ENCODE results near the gene RABGAP1.
A peak's percentile ranks its signal among the peaks of the same experiment; 100 is the strongest.
"Not testable (repeated sequence)": the region's sequence is repeated elsewhere in the genome, so short reads cannot be mapped to it uniquely, and the experiment has no call there.

Gene RABGAP1

DNA sequence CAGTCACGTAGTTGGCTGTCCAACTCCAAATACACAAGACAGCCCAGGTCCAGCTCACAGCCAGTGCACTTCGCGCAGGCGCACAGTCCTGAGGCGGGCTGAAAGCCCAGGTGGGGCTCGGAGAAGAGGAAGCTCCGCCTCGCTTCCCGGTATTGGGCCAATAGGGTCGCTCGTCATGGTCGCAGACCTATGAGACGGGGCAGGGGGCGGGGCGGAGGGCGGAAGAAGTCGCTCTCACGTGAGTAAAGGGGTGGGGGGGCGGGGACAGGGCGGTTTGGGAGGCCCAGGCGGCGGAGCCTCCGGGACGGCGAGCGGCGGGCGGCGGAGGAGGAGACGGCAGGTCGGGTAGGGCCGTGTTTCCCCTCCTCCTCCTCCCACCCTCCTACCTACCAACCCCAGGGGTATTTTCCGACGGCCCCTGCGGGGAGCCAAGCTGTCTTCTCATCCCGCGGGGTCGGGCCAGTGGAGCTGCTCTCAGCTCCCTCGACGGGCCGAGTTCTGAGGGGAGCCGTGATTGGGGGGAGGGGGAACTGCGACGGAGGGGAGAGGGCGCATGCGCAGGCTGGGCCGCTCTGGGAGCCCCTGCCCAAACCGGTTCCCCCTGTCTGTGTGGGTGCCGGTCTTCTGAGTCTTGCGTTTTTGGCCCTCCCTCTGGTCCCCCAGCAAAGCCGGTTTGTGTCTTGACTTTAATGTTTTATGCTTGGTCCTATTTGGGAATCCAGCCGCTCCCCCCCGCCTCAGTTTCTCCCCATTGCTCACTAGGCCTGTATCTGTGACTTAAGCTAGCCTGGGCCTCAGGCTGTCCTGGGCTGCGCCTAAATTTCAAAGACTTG, at the start of gene RABGAP1:
TSS of gene RABGAP1 (plus strand) at position 272 of the 833 bp plus-strand sequence. CDS start 16,040 bp downstream, outside the sequence.
- Mint-ChIP-seq H3K9me3 (no peaks in the 10 kb centered on the region), H3K27me3 (no peaks in the 10 kb centered on the region), H3K4me1 (peaks cover 37% of the 10 kb centered on the region), H3K4me3 (peak within 1 kb of the TSS; percentile 91), H3K27ac (peak within 1 kb of the TSS; percentile 87), H3K36me3 (ENCODE audit: low read depth) (peaks cover 6% of the 10 kb centered on the region)
- DNase-seq (peak; percentile 98), ATAC-seq (peak; percentile 100)

DNA sequence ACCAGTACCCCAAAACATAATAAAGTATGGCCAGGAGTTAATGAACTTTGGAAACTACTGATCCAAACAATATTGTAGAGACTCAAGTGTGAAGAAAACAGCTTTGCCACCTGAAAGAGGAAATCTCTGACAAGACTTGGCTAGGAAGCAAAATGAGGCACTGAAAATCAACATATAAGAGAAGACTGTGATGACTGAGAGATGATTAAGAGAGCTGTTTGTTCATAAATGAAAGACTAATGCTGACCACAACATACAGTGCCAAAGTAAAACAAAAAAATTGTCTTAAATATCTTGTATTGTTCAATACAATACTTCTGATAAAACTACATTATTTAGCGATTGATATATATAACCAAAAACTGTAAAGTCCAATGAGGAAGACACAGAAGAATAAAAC, 42.9 kb upstream of the RABGAP1 start:
- Mint-ChIP-seq H3K27ac (peak overlapping the region; percentile 8), H3K9me3 (no peaks in the 10 kb centered on the region), H3K4me3 (no peak overlapping the region), H3K36me3 (ENCODE audit: low read depth) (peaks cover 21% of the 10 kb centered on the region), H3K27me3 (no peaks in the 10 kb centered on the region), H3K4me1 (peaks cover 46% of the 10 kb centered on the region)
- no peak for DNase-seq
- no peak for ATAC-seq

DNA sequence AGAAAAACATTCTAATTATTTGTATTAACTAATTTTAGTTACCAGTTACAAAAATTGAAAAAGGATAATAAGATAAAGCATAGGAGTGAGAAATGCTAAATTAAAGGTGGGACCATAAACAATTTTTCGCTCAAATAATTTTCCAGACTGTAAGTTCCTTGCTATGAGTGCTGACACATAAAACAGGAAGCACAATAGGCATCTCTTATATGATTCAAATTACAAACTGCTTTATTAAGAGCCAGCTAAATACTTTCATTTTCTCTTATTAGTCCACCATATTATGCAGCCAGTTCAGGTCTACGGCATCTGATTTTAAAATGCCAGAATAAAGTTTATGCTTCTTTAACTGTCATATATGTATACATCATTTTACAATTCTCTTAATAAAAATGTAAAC, 40.0 kb upstream of the RABGAP1 start:
- Mint-ChIP-seq H3K27me3 (no peaks in the 10 kb centered on the region), H3K36me3 (ENCODE audit: low read depth) (peaks cover 19% of the 10 kb centered on the region), H3K4me3 (peak overlapping the region; percentile 93), H3K4me1 (peaks cover 53% of the 10 kb centered on the region), H3K9me3 (no peaks in the 10 kb centered on the region), H3K27ac (peak overlapping the region; percentile 11)
- ATAC-seq: no peak
- no peak for DNase-seq

DNA sequence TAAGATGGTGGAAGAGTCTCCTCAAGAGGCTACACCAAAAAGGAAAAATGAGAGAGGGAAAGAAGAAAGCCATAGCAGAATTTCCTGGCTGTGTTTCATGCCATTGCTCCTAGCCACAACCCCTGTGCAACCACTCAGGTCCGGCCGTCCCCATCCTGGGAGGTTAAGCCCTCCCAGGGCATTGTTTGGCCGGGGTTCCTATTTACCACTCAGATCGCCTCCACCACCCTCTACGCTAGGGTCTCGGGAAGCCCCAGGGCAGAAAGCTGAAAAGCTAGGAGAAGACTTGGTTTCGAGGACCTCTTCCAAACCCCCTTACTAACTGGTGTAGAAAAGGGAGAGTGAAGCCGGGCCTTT, 36.4 kb upstream of the RABGAP1 start:
- Mint-ChIP-seq H3K9me3 (no peaks in the 10 kb centered on the region), H3K36me3 (ENCODE audit: low read depth) (peaks cover 15% of the 10 kb centered on the region), H3K27me3 (no peaks in the 10 kb centered on the region), H3K4me1 (peaks cover 39% of the 10 kb centered on the region), H3K4me3 (peak overlapping the region; percentile 93), H3K27ac (peak overlapping the region; percentile 90)
- ATAC-seq (peak; percentile 21), DNase-seq (peak; percentile 44)

DNA sequence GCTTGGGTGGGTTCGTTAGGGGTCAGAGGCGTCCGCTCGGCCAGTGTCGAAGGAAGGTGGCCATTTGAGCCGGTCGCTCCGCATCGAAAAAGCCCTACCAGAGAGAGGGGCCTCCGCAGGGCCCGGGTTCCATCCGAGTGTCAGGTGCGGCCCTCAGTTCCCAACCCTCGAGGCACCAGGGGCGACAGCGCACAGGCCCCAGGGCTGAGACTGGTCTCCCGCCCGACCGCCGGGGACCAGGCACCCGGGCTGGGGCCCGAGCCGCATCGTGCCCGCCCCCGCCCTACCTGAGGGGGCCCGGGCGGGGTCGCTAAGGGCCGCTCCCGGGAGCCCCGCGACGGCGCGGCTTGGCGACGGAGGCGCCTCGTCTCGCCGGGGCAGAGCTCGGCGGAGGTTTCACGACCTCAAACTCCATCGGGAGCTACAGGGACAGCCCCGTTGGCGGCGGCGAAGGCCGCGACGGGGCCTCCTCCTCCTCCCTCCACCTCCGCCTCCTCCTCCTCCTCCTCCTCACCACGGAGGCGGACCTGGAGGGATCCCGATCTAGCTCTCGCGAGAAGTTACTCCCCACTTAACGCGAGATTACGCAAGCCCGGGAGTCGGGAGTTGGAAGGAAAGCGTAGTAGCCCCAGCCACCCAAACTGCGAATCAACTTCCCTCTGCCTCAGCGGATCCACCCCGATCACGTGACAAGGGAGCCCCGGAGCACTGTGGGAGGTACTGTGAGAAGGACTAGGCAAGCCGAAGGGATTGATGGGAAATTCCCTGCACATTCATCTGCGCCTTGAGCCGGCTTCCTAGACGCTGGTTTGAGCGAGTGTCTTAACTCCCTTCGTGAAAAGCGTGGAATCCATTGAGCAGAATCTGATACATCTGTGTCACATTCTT, 35.8 kb upstream of the RABGAP1 start, which contains the start of gene RC3H2:
TSS of gene RC3H2 (minus strand) at position 537 of the 888 bp plus-strand sequence. CDS start 7,850 bp downstream, outside the sequence.
- Mint-ChIP-seq H3K27me3 (no peaks in the 10 kb centered on the region), H3K4me3 (peak within 1 kb of the TSS; percentile 93), H3K36me3 (ENCODE audit: low read depth) (peaks cover 18% of the 10 kb centered on the region), H3K9me3 (no peaks in the 10 kb centered on the region), H3K27ac (peak within 1 kb of the TSS; percentile 99), H3K4me1 (peaks cover 35% of the 10 kb centered on the region)
- DNase-seq (peak; percentile 94), ATAC-seq (peak; percentile 92)

DNA sequence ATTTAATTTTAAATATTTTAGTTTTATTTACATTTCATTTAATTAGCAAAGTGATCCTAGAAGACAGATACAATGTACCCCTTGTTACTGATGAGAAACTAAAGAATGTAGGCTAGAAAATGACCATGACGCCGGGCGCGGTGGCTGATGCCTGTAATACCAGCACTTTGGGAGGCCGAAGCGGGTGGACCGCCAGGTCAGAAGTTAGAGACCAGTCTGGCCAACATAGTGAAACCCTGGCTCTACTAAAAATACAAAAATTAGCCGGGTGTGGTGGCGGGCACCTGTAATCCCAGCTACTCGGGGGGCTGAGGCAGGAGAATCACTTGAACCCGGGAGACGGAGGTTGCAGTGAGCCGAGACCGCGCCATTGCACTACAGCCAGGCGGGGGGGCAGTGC, 34.7 kb upstream of the RABGAP1 start:
- not testable (repeated sequence) for DNase-seq, H3K9me3 Mint-ChIP-seq, H3K4me3 Mint-ChIP-seq, H3K27ac Mint-ChIP-seq, ATAC-seq, H3K27me3 Mint-ChIP-seq
- Mint-ChIP-seq H3K36me3 (ENCODE audit: low read depth) (peaks cover 24% of the 10 kb centered on the region), H3K4me1 (peaks cover 35% of the 10 kb centered on the region)

DNA sequence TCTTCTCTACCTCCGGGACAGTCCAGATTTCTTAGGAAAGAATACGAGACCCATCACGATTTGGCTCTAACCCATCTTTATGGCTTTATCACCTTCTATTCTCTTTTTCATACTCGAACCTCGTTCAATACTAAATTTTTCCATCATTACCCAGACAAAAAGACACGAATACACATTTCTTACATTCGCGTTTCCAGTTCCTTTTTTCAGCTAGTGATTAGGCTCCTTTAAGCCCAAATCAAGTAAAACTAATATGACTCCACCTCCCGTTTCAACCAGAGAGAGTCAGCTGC, 28.2 kb upstream of the RABGAP1 start:
- no peak for DNase-seq
- peaks cover 37% of the 10 kb centered on the region for H3K36me3 Mint-ChIP-seq (ENCODE audit: low read depth)
- no peak for ATAC-seq
- peaks cover 36% of the 10 kb centered on the region for H3K4me1 Mint-ChIP-seq
- no peaks in the 10 kb centered on the region for H3K27me3 Mint-ChIP-seq
- H3K9me3 Mint-ChIP-seq: no peaks in the 10 kb centered on the region
- peak overlapping the region; percentile 100 for H3K4me3 Mint-ChIP-seq
- H3K27ac Mint-ChIP-seq: peak overlapping the region; percentile 96

DNA sequence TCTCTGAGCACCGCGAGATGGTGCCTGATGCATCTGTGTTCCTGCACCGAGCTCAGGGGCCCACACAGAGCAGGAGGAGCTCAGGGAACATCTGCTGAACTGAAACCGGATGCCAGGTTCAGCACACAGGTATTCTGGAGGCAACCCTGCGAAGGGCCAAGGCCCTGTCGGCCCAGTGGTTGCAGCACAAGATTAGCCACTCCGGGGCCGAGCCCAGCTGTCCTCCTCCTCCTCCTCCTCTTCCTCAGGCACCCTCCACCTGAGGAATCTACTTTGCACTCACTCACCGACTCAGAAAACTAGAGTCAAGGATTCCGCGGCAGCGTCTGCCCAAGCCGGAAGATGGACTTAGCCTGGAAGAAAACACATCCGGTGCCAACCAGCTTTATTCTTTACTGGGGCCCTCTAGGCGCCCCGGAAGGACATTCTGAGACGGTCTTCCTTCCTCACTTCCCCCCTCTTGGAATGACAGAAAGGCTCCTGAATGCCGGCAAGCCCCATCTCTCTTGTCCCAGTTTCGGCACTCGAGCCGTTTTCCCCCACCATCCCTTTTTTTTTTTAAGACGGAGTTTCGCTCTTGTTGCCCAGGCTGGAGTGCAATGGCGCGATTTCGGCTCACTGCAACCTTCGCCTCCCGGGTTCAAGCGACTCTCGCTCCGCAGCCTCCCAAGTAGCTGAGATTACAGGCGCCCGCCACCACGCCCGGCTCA, 27.7 kb upstream of the RABGAP1 start, which contains the start of gene ZBTB6:
TSS of gene ZBTB6 (minus strand) at position 360 of the 710 bp plus-strand sequence. CDS start 1,251 bp downstream, outside the sequence.
- peak; percentile 69 for DNase-seq
- peak within 1 kb of the TSS; percentile 96 for H3K27ac Mint-ChIP-seq
- no peaks in the 10 kb centered on the region for H3K27me3 Mint-ChIP-seq
- peaks cover 32% of the 10 kb centered on the region for H3K36me3 Mint-ChIP-seq (ENCODE audit: low read depth)
- peaks cover 36% of the 10 kb centered on the region for H3K4me1 Mint-ChIP-seq
- no peaks in the 10 kb centered on the region for H3K9me3 Mint-ChIP-seq
- H3K4me3 Mint-ChIP-seq: peak within 1 kb of the TSS; percentile 100
- peak; percentile 98 for ATAC-seq

DNA sequence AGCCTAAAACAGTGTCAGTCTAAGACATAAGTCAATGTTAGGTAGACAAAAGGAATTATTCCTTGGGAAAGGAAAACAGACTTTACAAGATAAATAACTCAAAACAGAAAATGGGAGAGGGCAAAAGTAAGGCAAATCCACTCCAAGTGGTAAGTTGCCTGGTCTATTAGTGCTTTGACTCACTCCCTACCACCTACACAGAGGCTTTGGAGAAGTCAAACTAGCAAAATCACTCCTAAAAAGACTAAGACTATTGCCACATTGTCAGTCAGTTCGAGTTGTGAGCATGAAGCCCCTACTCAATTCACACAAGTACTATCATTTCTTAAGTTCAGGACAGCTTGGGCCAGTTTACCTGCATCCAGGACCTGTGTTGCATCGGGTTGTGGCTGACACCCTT, 22.5 kb upstream of the RABGAP1 start:
- no peaks in the 10 kb centered on the region for H3K27me3 Mint-ChIP-seq
- H3K4me3 Mint-ChIP-seq: no peak overlapping the region
- H3K36me3 Mint-ChIP-seq (ENCODE audit: low read depth): peaks cover 18% of the 10 kb centered on the region
- peaks cover 7% of the 10 kb centered on the region for H3K4me1 Mint-ChIP-seq
- no peak for ATAC-seq
- no peaks in the 10 kb centered on the region for H3K9me3 Mint-ChIP-seq
- no peak for DNase-seq
- no peak overlapping the region for H3K27ac Mint-ChIP-seq

DNA sequence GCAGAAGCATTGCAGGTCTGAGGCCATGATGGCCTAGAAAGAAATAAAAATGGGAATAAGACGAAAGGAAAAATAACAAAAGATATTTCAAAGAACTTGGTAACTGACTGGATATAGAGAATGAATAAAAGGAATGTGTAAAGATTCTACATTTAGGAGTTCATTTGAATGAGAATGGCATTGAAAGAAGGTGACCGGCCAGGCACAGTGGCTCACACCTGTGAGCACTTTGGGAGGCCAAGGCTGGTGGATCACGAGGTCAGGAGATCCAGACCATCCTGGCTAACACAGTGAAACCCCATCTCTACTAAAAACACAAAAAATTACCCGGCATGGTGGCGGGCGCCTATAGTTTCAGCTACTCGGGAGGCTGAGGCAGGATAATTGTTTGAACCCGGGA, 18.1 kb upstream of the RABGAP1 start:
- Mint-ChIP-seq H3K9me3 (no peaks in the 10 kb centered on the region), H3K27ac (no peak overlapping the region), H3K4me1 (peaks cover 6% of the 10 kb centered on the region), H3K4me3 (no peak overlapping the region), H3K27me3 (no peaks in the 10 kb centered on the region), H3K36me3 (ENCODE audit: low read depth) (peaks cover 18% of the 10 kb centered on the region)
- DNase-seq: no peak
- no peak for ATAC-seq

DNA sequence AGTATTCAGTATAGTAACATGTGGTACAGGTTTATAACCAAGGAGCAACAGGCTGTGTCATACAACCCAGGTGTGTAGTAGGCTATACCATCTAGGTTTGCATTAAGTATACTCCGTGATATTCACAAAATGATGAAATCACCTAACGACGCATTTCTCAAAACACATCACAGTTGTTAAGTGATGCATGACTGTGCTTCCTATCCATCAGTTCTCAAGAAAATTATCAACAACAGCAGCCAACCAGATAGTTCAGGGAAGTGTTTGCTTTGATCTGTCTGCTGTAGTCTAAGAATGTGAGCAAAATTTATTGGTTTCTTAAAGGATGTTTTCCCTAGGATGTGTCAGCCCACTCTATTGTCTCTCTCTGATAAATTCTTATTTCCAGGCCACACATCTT, 16.9 kb upstream of the RABGAP1 start:
- Mint-ChIP-seq H3K9me3 (no peaks in the 10 kb centered on the region), H3K4me1 (peaks cover 6% of the 10 kb centered on the region), H3K4me3 (no peak overlapping the region), H3K36me3 (ENCODE audit: low read depth) (peaks cover 18% of the 10 kb centered on the region), H3K27me3 (no peaks in the 10 kb centered on the region), H3K27ac (peak overlapping the region; percentile 45)
- ATAC-seq (no peak), DNase-seq (no peak)

DNA sequence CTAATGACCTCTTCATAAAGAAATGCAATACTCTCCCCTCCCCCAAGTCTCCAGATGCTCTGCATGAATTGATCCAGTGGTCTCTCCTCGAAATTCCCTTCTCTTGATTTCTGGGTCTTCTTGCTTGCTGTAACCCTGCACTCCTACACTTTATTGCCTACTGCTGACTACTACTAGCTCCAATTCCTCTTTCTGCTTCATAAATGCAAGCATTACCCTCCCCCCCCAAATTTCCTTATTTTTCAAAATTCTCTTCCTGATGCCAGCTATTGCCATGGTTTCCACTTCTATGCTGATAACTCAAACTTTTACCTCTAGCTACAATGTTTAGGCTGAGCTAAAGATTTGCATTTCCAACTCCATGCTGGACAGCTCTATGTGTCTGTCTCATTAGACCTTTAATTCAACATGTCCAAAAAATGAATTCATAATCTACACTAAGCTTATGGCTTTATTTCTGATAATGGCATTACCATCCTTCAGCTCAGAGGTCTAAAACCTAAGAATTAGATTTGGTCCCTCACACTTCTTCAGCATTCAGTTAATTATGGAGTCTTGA, 10.9 kb upstream of the RABGAP1 start:
- Mint-ChIP-seq H3K4me3 (no peak overlapping the region), H3K27me3 (no peaks in the 10 kb centered on the region), H3K36me3 (ENCODE audit: low read depth) (peaks cover 2% of the 10 kb centered on the region), H3K27ac (no peak overlapping the region), H3K4me1 (peaks cover 12% of the 10 kb centered on the region), H3K9me3 (no peaks in the 10 kb centered on the region)
- no peak for ATAC-seq
- no peak for DNase-seq

DNA sequence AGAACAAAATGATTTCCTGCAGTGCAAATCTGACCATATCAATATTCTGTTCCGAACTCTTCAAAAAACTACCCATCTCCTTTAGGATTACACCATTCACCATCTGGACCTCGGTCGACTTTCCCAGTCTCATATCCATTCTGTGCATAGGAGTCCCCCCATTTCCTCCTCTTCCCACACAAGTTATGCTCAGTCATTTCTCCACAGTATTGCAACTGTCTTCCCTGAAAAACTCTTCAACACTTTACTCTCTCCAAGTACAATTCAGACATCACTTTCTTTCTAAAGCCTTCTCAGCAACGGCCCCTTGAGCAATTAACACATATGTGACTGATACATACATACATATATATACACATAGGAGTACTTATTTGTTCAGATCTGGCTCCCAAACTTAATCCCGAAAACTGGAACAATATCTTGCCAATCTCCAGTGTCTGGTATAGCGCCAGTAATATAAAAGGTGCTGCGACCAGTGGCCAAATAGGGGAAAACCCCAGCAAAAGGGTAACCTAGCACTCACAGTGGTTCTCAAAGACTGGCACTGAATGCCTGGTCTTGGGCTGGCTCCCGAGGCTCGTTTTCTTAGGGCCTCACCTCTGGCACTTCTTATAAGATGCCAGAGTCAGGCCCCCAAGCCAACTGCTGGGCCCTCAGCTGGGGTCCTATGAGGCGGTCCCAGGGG, 10.1 kb upstream of the RABGAP1 start:
- no peak for ATAC-seq
- Mint-ChIP-seq H3K4me1 (peaks cover 14% of the 10 kb centered on the region), H3K27me3 (no peaks in the 10 kb centered on the region), H3K9me3 (no peaks in the 10 kb centered on the region), H3K36me3 (ENCODE audit: low read depth) (peaks cover 2% of the 10 kb centered on the region), H3K27ac (no peak overlapping the region), H3K4me3 (no peak overlapping the region)
- DNase-seq: no peak

Data from activated naive CD8-positive, alpha-beta T cell treated with anti-CD3 and anti-CD28 coated beads, Interleukin-2, amount 50 U/mL, for 24 hours (primary cell).